HG02759 (cell line): Measurements from ENCODE around the gene ELF5.

Experiments
- ATAC-seq: cut with Tn5 transposase; IDR thresholded peaks from one replicate; pipeline ENCODE4 v1.9.1; 2021; ENCODE audit warnings: mild to moderate bottlenecking, moderate library complexity; ENCODE audit not compliant: unreplicated experiment

ELF5 gene

DNA sequence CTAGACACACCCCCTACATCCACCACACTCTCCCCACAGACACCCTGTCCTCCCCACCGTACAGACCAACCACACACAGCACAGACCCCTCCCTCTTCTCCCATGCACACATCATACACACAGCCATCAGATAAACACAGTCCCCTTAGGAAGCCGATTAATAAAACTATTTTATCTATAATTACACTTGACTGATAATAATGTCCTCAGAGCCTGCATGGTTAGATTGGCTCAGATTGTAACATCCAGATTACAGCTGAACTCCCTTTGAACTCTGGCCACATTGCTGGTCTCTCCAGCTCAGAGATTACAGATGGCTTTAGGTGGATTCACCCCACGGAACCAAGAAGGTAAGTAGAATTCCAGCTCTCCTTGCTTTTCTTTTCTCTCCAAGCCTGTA is 9.5 kb upstream of the ELF5 start:
- no peak for ATAC-seq

DNA sequence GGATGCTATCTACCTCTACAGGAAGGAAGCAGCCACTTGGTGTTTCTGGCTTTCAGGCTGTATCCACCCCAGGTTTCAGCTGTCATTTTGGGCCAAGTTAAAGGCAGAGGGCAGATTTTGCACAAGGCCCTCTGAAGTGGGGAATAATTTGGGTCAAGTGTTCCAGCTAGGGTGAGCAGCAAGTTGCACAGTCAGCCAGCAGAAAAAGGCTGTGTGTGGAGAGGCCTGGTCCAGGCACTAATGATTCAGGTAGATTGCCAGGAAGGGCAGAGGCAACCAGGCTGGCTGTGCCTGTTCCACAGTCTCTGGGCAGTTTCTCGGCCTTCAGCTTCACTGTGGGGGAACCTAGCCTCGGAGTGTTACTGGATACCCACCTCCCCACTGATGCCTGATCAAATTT is 8.6 kb upstream of the ELF5 start:
- ATAC-seq, result no peak

DNA sequence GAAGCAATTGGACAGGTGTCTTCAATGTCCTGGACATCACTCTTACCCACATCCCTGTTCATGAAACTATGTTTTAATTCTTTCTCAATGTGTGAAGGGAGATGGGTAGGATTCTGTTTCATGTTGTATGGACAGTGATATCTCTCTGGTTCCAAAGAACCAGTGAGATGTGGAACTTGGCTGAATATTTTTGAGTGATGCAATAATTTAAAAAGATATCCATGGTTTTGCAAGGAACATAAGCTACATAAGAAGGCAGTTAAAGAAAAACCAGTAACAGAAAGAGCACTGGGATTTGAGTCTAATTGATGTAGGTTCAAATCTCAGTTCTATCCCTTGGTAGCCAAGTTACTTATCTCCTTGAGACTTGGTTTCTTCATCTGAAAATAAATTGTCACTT is 7.7 kb upstream of the ELF5 start:
- ATAC-seq, result no peak

DNA sequence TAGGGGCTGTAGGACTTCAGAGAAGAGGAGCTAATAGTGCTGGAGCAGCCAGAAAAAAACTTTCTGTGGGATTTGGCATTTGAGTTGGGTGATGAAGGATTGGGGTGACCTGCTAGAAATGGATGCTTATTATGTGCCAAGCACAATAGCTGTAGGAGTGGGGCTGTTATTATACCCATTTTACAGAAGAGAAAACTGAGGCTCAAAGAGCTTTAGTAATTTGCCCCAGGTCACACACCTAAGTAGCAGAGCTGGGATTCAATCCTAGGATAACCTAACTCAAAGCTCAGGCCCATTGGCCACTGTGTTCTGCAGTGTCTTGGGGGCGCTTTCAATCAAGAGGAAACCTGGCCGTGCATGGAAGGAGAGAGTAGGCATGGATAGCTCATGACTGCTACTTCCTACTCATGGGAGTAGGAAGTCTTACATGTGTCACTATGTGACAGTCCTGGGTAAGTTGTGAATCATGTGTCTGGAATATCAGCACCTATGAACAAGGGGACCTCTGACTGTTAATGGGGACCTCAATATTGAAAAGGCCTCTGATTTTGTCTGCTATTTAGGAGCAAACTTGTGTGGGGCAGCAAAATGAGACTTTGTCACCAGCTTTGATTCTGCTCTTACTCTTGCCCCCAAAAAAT is 6.1 kb upstream of the ELF5 start:
- ATAC-seq, result no peak

DNA sequence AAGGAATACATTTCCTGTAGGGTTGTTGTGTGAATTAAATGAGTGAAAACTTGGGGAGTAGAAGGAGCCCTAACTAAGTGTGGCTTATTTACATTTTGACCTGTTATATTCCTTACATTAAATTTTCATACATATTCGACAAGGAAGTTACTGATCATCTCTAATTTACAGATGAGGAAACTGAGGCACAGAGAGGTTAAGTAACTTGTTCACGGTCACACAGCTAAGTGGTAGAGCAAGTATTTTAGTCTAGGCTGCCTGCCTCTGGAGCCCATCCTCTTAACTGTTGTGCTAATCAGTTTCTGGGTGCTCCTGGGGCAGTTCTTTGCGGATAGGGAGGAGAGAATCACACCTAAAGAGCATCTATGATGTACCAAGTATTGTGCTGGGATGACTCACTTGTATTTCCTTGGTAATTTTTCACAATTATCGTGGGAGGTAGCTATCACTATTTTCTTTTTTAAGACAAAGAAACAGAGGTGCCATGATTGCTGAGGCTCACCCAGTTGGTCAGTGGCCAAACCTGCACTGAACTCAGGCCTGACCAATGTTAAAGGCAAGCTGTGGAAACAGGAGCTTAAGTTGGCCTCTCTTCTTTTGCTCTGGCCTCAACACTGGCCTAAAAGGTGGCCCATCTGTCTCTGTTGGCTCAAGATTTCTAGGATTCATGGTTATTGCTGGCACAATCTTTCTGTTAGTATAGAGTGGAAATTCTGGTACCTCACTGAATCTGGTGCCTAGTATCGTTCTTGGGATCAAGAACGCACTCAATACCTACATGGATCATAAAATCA is 2.9 kb upstream of the ELF5 start:
- no peak for ATAC-seq

DNA sequence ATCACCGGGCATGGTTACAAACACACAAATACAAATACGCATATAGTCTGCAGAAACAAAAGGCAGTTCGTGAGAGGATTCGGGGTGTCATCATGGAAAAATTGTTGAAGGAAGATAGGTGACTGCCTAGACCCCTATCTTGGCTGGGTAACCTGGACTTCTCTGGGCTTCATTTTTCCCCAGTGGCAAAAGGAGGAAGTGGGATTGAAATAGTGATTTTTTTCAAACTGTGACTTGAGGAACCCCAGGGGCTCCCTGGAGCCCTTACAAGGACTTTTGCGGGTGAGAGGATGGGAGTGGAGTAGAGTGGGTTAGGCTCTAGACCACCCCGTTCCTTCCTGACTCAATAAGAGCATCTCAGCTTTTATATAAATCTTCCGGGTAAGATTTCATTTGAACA is 1.0 kb upstream of the ELF5 start:
- no peak for ATAC-seq

DNA sequence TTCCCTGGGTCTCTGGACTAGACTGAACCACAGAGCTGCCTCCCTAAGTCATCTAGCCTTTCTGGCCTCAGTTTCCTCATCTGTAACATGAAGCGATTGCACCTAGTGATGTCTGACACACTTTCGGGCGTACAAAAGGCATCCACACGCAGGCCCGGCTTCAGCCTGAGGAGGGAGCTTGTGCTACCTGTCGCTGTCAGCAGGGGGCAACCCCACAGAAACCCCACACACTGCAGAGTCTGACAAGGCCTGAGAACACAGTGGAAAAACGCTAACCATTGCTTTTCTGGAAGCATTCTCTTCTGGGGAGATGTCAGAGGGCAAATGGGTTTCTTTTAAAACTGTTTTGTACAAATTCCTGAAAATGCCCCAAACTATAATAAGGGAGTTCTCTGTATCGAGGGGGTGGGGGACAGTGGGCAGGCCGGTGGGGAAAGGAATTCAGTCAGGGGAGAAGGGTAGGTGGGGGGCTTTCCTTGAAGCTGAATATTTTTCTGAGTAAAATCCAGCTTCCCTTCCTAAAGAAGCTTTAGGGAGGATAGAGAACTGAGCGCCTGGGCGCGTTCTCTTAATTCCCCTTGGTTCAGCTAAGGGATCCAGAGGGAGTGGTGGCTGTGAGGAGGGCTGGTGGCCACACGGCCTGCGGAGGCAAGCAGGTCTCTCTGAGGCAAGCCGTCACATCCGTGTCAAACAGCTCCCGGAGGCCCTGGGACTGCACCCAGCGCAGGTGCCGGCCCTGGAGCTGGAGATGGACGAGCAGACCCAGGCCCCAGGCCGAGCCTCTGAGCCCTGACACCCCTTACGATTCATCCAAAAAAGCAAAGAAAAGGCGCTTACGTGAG is 533 bp downstream of the ELF5 start:
- ATAC-seq, result peak; percentile 98

DNA sequence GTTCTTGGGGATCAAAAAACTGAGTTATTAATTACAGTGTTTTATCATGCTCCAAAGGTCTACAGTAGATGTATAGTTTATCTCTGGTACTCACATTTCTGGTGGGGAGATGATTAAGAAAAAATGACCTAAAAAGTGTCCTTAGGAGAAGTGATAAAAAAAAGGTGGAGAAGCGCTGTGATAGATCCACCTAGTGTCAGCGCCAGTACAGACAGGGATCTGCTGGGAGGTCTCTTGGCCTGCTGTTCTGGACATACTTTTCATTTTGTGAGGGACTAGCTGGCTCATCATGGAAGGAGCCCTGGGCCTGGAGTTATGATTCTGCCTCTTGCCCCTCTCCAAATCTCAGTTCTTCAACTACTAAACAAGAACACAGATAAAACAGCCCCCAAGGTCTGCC is 2.9 kb downstream of the ELF5 start:
- ATAC-seq, result no peak

DNA sequence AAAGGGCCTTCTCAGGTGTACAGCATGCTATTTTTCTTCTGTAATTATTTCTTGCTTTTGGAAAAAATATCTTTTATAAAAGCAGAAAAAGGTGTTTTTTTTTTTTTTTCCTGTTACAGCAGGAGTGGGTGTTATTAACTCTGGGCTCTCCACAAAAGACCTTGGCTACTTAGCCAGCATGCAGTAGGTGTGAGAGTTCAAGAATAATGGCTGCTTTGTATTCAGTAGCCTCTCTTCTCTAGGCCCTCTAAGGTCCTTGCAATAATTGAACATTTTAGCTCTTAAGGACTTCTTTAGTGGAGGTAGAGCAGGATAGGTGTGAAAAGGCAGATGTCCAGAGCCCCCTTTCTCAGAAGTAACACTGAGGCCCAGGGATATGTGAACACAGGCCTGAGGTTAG is 3.4 kb downstream of the ELF5 start:
- ATAC-seq, result no peak

DNA sequence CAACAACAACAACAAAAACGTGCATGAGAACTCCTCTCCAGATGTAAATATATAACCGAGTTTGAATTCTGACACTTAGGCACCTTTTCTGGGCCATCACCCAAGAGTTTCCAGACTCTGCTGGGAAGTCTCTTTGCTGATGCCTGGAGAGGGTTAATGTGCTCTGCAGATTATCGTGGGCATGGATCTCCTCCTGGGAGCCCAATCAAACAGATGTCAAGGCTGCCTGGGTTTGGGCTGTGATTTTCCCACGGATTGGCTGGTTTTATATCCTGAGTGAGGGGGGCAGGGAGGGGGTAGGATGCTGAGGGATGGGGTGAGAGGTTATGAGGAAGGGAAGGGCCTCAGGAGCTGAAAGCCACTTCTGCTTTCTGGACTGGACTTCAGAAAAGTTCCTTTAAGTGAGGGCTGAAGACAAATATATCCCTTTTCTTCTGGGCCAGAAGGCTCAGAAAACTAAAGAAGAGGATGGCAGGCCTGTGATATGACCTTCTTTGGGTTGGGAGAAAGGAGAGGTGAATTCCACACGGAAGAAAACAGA is 4.2 kb downstream of the ELF5 start:
- ATAC-seq, result no peak

DNA sequence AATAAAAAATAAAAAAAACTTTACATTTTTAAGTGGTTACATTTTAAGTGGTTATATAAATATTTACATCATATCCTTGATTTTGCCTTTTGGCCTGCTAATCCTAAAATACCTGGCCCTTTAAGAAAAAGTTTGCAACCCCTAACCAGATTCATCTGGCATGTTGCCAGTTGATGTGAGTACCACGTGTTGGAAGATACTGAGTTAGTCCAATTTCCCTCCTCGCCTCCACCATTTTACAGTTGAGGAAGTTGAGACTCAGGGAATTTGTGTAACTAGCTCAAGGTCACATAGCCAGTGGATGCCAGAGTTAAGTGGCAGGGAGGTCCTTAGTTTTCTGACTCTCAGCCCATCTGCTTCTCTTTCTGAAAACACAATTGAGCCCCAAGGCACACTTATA is 5.1 kb downstream of the ELF5 start:
- no peak for ATAC-seq

DNA sequence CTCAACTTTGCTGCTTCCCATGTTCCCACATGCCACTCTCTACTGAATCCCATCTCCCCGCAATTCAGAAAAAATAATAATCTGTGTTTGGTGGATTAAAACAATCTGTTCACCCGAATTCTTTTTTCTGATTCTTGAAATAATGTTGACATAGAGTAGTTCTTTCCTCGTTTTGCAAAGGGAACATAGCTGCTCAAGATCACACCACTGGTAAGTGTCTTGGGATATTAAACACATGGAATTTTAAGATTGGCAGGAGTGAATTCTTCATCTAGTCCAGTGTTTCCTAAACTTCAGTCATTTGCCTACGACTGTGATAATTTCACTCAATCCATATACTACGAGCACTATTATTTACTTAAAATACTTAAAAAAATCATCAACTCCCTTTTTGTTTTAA is 6.0 kb downstream of the ELF5 start:
- no peak for ATAC-seq

DNA sequence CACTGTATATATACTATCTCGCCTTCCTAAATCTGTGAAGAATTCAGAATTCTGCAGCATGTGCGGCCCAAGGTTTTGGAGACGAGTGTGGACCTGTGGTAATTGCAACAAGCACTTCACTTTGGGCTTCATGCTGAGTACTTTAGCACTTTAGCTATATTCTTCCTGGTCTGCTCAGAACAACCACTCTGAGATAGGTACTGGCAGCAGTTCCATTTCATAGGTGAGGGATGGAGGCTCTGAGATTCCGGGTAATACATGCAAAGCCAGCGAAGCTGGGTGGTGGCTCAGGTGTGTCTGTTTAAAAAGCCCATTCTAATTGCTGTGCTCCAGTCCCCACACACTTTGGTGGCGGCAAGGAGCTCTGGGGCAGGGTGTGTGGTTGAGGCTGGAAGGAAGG is 6.4 kb downstream of the ELF5 start:
- no peak for ATAC-seq

DNA sequence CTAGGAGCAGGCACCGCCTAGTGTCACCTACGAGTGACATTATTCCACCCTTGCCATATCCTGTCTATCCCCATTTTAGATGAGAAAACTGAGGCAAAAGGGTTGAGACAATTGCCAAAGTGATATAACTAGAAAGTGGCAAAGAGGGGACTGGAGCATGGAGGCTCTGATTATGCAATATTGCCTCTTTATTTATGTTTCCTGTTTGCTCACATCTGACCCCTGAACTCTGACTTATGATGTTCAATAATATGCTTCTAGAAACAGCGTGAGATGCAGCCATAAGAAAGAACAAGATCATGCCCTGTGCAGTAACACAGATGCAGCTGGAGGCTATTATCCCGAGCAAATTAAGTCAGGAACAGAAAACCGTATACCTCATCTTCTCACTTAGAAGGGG is 7.7 kb downstream of the ELF5 start:
- no peak for ATAC-seq

DNA sequence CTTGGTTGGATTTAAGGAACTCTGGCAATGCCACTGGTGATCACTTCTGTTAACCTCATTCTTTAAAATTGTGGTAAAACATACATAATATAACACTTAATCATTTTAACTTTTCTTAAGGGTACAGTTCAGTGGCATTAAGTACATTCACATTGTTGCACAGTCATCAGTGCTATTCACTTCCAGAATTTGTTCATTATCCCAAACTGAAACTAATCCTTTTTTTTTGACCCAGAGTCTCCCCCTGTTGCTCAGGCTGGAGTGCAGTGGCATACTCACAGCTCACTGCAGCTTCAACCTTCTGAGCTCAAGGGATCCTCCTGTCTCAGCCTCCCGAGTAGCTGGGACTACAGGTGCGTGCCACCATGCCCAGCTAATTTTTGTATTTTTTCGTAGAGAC is 10.6 kb downstream of the ELF5 start:
- no peak for ATAC-seq

DNA sequence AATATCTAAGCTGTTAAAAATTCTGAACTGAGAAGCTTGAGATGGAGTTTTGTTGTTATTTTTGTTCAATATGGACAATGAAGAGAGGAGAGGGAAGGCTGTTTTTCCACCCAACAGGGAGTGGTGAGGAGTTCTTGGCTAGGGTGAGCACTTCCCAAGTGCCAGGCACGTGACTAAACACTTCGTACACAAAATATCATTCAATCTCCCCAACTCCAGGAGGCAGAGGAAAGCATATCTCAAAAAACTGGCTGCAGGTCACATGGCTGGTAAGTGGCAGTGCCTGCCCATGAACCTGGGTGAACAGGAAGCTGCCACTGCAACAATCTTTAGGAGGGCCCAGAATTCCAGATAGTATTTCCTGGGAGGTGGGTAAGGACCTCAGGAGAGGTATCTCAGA is 11.6 kb downstream of the ELF5 start:
- no peak for ATAC-seq

DNA sequence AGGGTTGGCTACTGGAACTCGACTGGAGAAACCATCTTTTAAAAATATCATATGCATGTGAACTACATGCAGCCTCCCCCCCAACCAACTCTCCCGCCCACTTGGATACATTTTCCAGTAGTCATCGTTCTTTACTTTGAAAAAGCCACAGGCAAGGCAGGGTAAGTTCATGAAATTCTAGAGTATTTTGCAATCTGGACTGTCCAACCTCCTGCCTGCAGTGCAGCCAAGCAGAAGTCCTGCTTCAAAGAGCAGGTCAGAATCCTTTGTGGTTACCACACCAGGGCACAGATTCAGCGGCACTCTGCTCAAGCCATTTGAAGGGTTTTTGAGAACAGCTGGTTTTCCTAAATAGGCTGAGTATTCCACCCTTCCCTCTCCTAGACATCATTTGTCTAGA is 12.1 kb downstream of the ELF5 start:
- no peak for ATAC-seq

DNA sequence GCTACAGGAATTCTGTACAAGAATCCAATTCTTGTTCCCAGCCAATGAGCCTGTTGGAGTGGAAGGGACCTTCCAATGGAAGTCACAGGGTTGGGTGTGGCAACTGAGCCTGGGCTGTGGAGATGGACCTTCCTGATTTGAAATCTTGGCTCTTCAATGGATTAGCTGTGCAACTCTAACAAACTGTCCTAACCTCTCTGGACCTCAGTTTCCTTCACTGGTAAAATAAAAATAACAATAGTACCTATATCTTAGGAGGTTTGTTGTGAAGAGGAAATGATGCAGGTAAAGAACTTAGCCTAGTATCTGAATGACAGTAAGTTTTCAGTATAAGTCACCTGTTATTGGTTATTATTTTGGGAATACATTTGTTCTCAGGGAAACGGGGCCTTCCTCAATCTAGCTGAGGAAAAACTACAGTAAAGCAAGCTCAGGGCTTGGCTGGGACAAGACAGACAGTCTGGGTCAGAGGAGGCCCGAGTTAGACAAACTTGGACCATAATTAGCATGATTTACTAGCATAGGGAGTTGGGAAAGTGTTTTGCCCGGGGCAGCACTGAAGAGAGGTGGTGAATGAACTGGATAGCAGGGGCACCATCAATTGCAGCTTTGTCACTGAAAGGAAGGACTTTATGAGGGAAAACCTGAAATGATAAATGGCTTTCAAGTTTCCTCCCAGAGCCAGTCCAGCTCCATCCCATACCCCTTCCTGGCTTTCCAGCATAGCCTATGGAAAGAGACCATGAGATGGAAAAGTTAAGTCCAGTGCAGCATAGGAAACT is 13.7 kb downstream of the ELF5 start:
- no peak for ATAC-seq

DNA sequence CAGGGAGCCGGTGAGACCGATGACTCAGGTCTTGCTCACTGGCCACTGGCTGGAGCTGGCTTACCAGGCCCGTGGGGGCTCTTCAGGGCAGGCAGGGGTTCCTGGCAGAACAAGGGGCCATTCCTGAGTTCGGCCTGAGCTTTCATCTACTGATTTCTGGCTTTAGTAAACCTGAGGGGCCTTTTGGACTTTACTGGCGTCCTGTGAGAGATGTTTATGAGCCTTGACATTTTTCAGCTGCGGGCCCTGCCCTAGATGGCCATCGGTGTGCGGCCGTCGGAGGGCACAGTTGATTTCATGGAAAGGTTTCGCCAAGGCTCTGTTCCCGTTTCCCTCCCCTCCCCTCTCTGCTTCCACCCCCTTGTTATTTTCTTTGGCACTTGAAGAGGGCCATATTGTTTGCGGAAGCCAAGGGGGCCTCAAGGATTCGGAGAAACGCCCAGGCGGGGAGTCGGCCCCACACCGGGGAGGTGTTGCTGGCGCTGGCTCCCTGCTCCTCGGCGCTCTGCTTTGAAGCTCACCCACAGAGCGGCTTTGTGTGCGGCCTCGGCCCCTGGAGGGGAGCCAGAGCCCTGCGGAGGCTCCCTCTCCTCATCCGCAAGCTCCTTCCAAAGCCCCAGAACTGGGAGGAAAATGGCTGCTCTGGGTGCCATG is 17.7 kb downstream of the ELF5 start:
- ATAC-seq, result no peak

DNA sequence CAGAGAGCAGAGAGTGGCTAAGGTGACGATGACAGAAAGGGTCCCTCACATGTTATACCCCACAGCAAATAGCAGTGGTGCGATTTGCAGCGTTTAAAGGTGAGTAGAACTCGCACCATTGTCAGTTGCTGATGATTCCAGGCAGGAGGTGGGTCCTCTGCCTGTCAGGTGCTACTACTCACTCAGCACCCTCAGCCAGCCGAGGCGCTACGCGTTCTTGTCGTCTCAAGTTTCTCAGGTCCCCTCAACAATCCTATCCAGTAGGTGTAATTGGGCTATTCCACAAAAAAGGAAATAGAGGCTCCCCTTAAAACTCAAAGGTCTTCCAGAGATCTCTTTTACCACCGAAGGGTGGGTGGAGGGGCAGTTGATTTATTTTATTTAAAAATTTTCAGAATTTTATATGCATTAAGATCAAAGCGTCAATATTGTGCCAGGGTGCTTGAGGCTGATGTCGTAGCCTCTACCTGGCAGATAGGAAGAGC is 18.3 kb downstream of the ELF5 start:
- ATAC-seq, result no peak
